ENCODE results near the gene RAPGEF1.

The RAPGEF1 gene

GRCh38 chr9:131582466-131583336 lies 157.2 kb downstream of the RAPGEF1 start:
- DNase-seq = no peak

GRCh38 chr9:131582056-131582455 lies 157.8 kb downstream of the RAPGEF1 start:
- DNase-seq = no peak

- DNase-seq = no peak
Measured at GRCh38 chr9:131580358-131580757, 159.5 kb downstream of the RAPGEF1 start.

- DNase-seq = peak; percentile 26
Measured at GRCh38 chr9:131579789-131580211, 160.1 kb downstream of the RAPGEF1 start.

GRCh38 chr9:131578731-131579504 lies 161.0 kb downstream of the RAPGEF1 start:
- DNase-seq = peak; percentile 29

GRCh38 chr9:131578021-131578420 lies 161.9 kb downstream of the RAPGEF1 start:
- DNase-seq = no peak

GRCh38 chr9:131577005-131578000 lies 162.6 kb downstream of the RAPGEF1 start:
- no peak for DNase-seq

- DNase-seq = no peak
Measured at GRCh38 chr9:131575946-131576853, 163.7 kb downstream of the RAPGEF1 start.

GRCh38 chr9:131574730-131575640 lies 164.9 kb downstream of the RAPGEF1 start:
- no peak for DNase-seq

- no peak for DNase-seq
Measured at GRCh38 chr9:131567910-131568309, 172.0 kb downstream of the RAPGEF1 start.

GRCh38 chr9:131566158-131566557 lies 173.7 kb downstream of the RAPGEF1 start:
- DNase-seq = no peak

- no peak for DNase-seq
Measured at GRCh38 chr9:131565369-131565768, 174.5 kb downstream of the RAPGEF1 start.

GRCh38 chr9:131562032-131562959 lies 177.6 kb downstream of the RAPGEF1 start:
- DNase-seq = no peak

GRCh38 chr9:131559421-131560000 lies 180.4 kb downstream of the RAPGEF1 start:
- no peak for DNase-seq

GRCh38 chr9:131557855-131558548 lies 181.9 kb downstream of the RAPGEF1 start:
- DNase-seq = no peak

GRCh38 chr9:131555841-131556673 lies 183.8 kb downstream of the RAPGEF1 start:
- DNase-seq = no peak

- DNase-seq = no peak
Measured at GRCh38 chr9:131554843-131555351, 185.0 kb downstream of the RAPGEF1 start.

Measured in midbrain (tissue), 1 donor.